K562 (cell line): Measurements from ENCODE around the gene SLC10A2. TPM values are rescaled to one million over a fixed set of nuclear protein-coding genes. Genes with fewer than 3 reads are reported as not detected.

Source experiments
- ATAC-seq: fragments of 200-7000 bp; cut with Tn5 transposase; 3 replicates; pipeline ENCODE4 v1.9.1; 2020; ENCODE audit warnings: moderate library complexity
- Bru-seq: library from RNA; stranded (reverse); fragments of 400-500 nt; gene quantifications from one replicate; lab custom pipeline; 2021; lab: Mats Ljungman, UMichigan
- BruChase-seq, 2 experiments: library from RNA; stranded (reverse); fragments of 400-500 nt; gene quantifications; one replicate each; lab custom pipeline; 2021; lab: Mats Ljungman, UMichigan
- BruUV-seq: library from RNA; stranded (reverse); fragments of 400-500 nt; replicated peaks from 2 replicates; lab custom pipeline; 2021; lab: Mats Ljungman, UMichigan
- CTCF ChIA-PET: fragments of 300-600 bp; formaldehyde crosslinking; extraction: SDS; loops from one replicate; lab custom pipeline; 2021; ENCODE audit warnings: low intra/inter-chr PET ratio; lab: Yijun Ruan, JAX
- POLR2A ChIA-PET: fragments of 300-600, 350-650 bp; sonication (Branson Sonifier 250); formaldehyde crosslinking; extraction: SDS; loops from one replicate; lab custom pipeline; 2021; ENCODE audit warnings: antibody characterized with exemption, inconsistent platforms; lab: Yijun Ruan, JAX
- DNase-seq, 4 experiments: peaks; one replicate each; pipeline versions ENCODE4 v3.0.0 to v3.0.0-alpha.2; 2011 to 2018; ENCODE audit warnings: low spot score in 3 of 4, mixed read lengths in 3 of 4; ENCODE audit errors: extremely low read depth in 1 of 4
- FAIRE-seq: peaks from 2 replicates; lab custom pipeline; 2011; peaks lifted over from hg19 to GRCh38; lab: Jason Lieb, UNC
- H2AFZ ChIP-seq: 2 replicates; pipeline ENCODE4 v1.6.0; 2011; ENCODE audit warnings: low read depth, low read length, control low read depth, inconsistent platforms
- H3K27ac ChIP-seq: fragments of 200-600 bp; 3 replicates; pipeline ENCODE4 v1.8.0; 2011; ENCODE audit warnings: low read depth, mild to moderate bottlenecking, control low read depth, inconsistent platforms, low read length, moderate library complexity, mixed read lengths; ENCODE audit errors: extremely low read depth
- H3K27me3 ChIP-seq, 2 experiments: fragments of 300-600 bp in 1 of 2; 2 replicates in 1 of 2; 3 replicates in 1 of 2; pipeline versions ENCODE4 v1.6.0 to v1.8.0; 2011; ENCODE audit warnings: inconsistent platforms in 2 of 2, low read length in 2 of 2, mild to moderate bottlenecking in 1 of 2, mixed read lengths in 1 of 2, moderate library complexity in 1 of 2; ENCODE audit not compliant: control insufficient read depth in 2 of 2, insufficient read depth in 2 of 2
- H3K36me3 ChIP-seq: fragments of 300-600 bp; 3 replicates; pipeline ENCODE4 v1.8.0; 2011; ENCODE audit warnings: mild to moderate bottlenecking, low read length, inconsistent platforms; ENCODE audit not compliant: control insufficient read depth, insufficient read depth
- H3K4me1 ChIP-seq, 2 experiments: fragments of 200-600 bp in 1 of 2; replicated peaks in 1 of 2; 2 replicates in 1 of 2; 3 replicates in 1 of 2; pipeline versions ENCODE4 v1.5.1 to v1.8.0; 2011; ENCODE audit warnings: inconsistent platforms in 2 of 2, low read length in 2 of 2, mild to moderate bottlenecking in 1 of 2, mixed read lengths in 1 of 2, moderate library complexity in 1 of 2; ENCODE audit not compliant: control insufficient read depth in 2 of 2, insufficient read depth in 2 of 2
- H3K4me2 ChIP-seq: 2 replicates; pipeline ENCODE4 v1.6.1; 2011; ENCODE audit warnings: low read length, control low read depth, inconsistent platforms, mixed read lengths; ENCODE audit not compliant: insufficient read depth
- H3K4me3 ChIP-seq: fragments of 200-600 bp; sonication (generic), shearing (Covaris generic); 2 replicates; pipeline ENCODE4 v1.5.1; 2016; ENCODE audit warnings: control low read depth, inconsistent platforms
- H3K79me2 ChIP-seq: fragments of 200-600 bp; 3 replicates; pipeline ENCODE4 v1.8.0; 2011; ENCODE audit warnings: low read length, inconsistent platforms; ENCODE audit not compliant: control insufficient read depth, insufficient read depth
- H3K9ac ChIP-seq, 2 experiments: 2 replicates each; pipeline versions ENCODE4 v1.6.0 to v1.6.1; 2011; ENCODE audit warnings: low read depth in 2 of 2, low read length in 2 of 2, control low read depth in 1 of 2, inconsistent platforms in 1 of 2, mild to moderate bottlenecking in 1 of 2, mixed read lengths in 1 of 2; ENCODE audit not compliant: insufficient read depth in 1 of 2
- H3K9me1 ChIP-seq: one replicate; pipeline ENCODE4 v1.6.0; 2011; ENCODE audit warnings: inconsistent platforms, mild to moderate bottlenecking, low read length, moderate library complexity; ENCODE audit not compliant: control insufficient read depth, insufficient read depth
- H3K9me3 ChIP-seq: replicated peaks from 2 replicates; pipeline ENCODE4 v1.5.1; 2011; ENCODE audit warnings: low read depth, low read length, inconsistent platforms; ENCODE audit not compliant: control insufficient read depth, insufficient read depth
- H4K20me1 ChIP-seq: replicated peaks from 2 replicates; pipeline ENCODE4 v1.6.1; 2011; ENCODE audit warnings: low read length, inconsistent platforms, mixed read lengths; ENCODE audit not compliant: control insufficient read depth, insufficient read depth
- BACH1 ChIP-seq: fragments of 200-800 bp; sonication (Bioruptor generic); IDR thresholded peaks from 2 replicates; pipeline ENCODE4 v1.6.1; 2016; ENCODE audit warnings: missing genetic modification characterization, missing compliant biosample characterization
- CHD2 ChIP-seq: IDR thresholded peaks from 2 replicates; pipeline ENCODE4 v1.6.1; 2011; ENCODE audit warnings: low read depth, low read length
- EGR1 ChIP-seq: fragments of 450-650 bp; conservative IDR thresholded peaks from 2 replicates; pipeline ENCODE4 v1.6.1; 2017; ENCODE audit warnings: mild to moderate bottlenecking
- ETV5 ChIP-seq: sonication (generic); formaldehyde crosslinking; IDR thresholded peaks from 2 replicates; pipeline ENCODE4 v1.4.0; 2020; ENCODE audit warnings: low read depth, mild to moderate bottlenecking, missing genetic modification reagents
- EWSR1 ChIP-seq: fragments of 450-650 bp; IDR thresholded peaks from 2 replicates; pipeline ENCODE4 v1.6.1; 2018; ENCODE audit warnings: borderline replicate concordance, mild to moderate bottlenecking, low read depth, moderate library complexity; ENCODE audit not compliant: partially characterized antibody
- HNRNPLL ChIP-seq: fragments of 200-400 bp; formaldehyde crosslinking; IDR thresholded peaks from 2 replicates; pipeline ENCODE4 v1.6.1; 2017; ENCODE audit warnings: low read length, low read depth, mild to moderate bottlenecking; ENCODE audit not compliant: poor library complexity, severe bottlenecking
- MTF1 ChIP-seq: fragments of 250-450 bp; sonication (Bioruptor Pico); IDR thresholded peaks from 2 replicates; pipeline ENCODE4 v1.9.0; 2021; ENCODE audit warnings: moderate library complexity, mild to moderate bottlenecking, inconsistent platforms, borderline replicate concordance
- NR1H2 ChIP-seq: sonication (generic); formaldehyde crosslinking; IDR thresholded peaks from 2 replicates; pipeline ENCODE4 v1.4.0; 2020; ENCODE audit warnings: mild to moderate bottlenecking, missing genetic modification reagents
- OTX1 ChIP-seq: fragments of 450-650 bp; formaldehyde crosslinking; IDR thresholded peaks from 2 replicates; pipeline ENCODE4 v1.4.0; 2022; ENCODE audit warnings: mild to moderate bottlenecking
- SP1 ChIP-seq: sonication (generic); formaldehyde crosslinking; IDR thresholded peaks from 2 replicates; pipeline ENCODE4 v1.8.1; 2022; ENCODE audit warnings: mild to moderate bottlenecking, missing genetic modification reagents
- TCF7L2 ChIP-seq: fragments of 150-350 bp; IDR thresholded peaks from 2 replicates; pipeline ENCODE4 v1.6.1; 2016; ENCODE audit warnings: low read depth, mild to moderate bottlenecking, low read length, moderate library complexity
- ZNF175 ChIP-seq: fragments of 200-800 bp; sonication (Bioruptor generic); IDR thresholded peaks from 2 replicates; pipeline ENCODE4 v1.6.1; 2016; ENCODE audit warnings: low read depth, mild to moderate bottlenecking, missing genetic modification characterization, missing compliant biosample characterization
- WGBS: fragments of 100-300 bp; shearing (Covaris generic); methylation state at CpG from one replicate; pipeline ENCODE4 v1.1.6; 2016; ENCODE audit warnings: low coverage, mixed read lengths; ENCODE audit not compliant: insufficient coverage; ENCODE audit errors: missing lambda C conversion rate; 5-methylcytosine and 5-hydroxymethylcytosine counted together
- in situ Hi-C: fragments of 300-500 bp; cut with MboI; formaldehyde crosslinking; loops from 4 replicates; pipeline ENCODE4 v1.15.0; 2018; ENCODE audit warnings: inconsistent platforms, mixed read lengths
- intact Hi-C: fragments of 100-400 bp; cut with micrococcal nuclease; formaldehyde crosslinking; loops from 2 replicates; pipeline ENCODE4 v1.14.2; 2022
- long read RNA-seq, 3 experiments: library from polyadenylated mRNA in 2 of 3; library from RNA in 1 of 3; unstranded in 2 of 3; stranded (forward) in 1 of 3; transcript quantifications; one replicate each; pipeline ENCODE4 v2.0.0, GENCODE V29; 2019 to 2022
- polyA minus RNA-seq, 3 experiments: library from RNA; depleted of rRNA, polyadenylated mRNA; stranded (reverse); fragments of >200 nt; gene quantifications; 2 replicates each; pipeline ENCODE4 v1.2.3, GENCODE V29; 2011
- polyA plus RNA-seq, 8 experiments: library from polyadenylated mRNA; depleted of rRNA in 4 of 8; stranded (reverse) in 5 of 8; unstranded in 3 of 8; fragments of >200 nt; fragmentation: Nextera tagmentation in 2 of 8; fragmentation: Illumina TruSeq in 1 of 8; extraction: Ambion mirVana in 2 of 8; extraction: Trizol in 1 of 8; gene quantifications; 2 replicates each; pipeline versions ENCODE4 v1.2.1 to v1.2.3, GENCODE V29; 2011 to 2014; ENCODE audit warnings: inconsistent platforms in 1 of 8, missing spikeins in 1 of 8
- total RNA-seq, 7 experiments: library from RNA; depleted of rRNA in 6 of 7; stranded (reverse); fragments of >200 nt in 6 of 7; fragmentation: Illumina TruSeq in 2 of 7; extraction: Trizol in 2 of 7; gene quantifications; 2 replicates each; pipeline versions ENCODE4 v1.2.1 to v1.2.3, GENCODE V29; 2011 to 2021; ENCODE audit warnings: low replicate concordance in 1 of 7
- TF ChIP-seq, protein P1 (sequence below): fragments of 250-450 bp; sonication (Bioruptor Pico); IDR thresholded peaks from 2 replicates; pipeline ENCODE4 v1.8.0; 2021; ENCODE audit warnings: moderate library complexity, mild to moderate bottlenecking, inconsistent platforms
- TF ChIP-seq, protein P2 (sequence below), 2 experiments: fragments of 150-350 bp in 1 of 2; IDR thresholded peaks; 2 replicates each; pipeline ENCODE4 v1.6.1; 2012 to 2016; ENCODE audit warnings: low read depth in 2 of 2, low read length in 2 of 2, mild to moderate bottlenecking in 1 of 2, moderate library complexity in 1 of 2

The SLC10A2 gene, protein sequence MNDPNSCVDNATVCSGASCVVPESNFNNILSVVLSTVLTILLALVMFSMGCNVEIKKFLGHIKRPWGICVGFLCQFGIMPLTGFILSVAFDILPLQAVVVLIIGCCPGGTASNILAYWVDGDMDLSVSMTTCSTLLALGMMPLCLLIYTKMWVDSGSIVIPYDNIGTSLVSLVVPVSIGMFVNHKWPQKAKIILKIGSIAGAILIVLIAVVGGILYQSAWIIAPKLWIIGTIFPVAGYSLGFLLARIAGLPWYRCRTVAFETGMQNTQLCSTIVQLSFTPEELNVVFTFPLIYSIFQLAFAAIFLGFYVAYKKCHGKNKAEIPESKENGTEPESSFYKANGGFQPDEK
- total RNA-seq (2011; cell fraction: chromatin; rRNA removed; ENCODE audit: low replicate concordance), result not detected in 2 replicates
- not detected in 2 replicates for total RNA-seq (2011; cell fraction: nucleolus; rRNA removed)
- total RNA-seq (2011; cell fraction: nucleoplasm; rRNA removed), result not detected in 2 replicates
- not detected in 2 replicates for total RNA-seq (2014; rRNA removed)
- not detected in 2 replicates for total RNA-seq (2014; rRNA removed; fragmentation: Illumina TruSeq; extraction: Trizol)
- not detected in 2 replicates for total RNA-seq (2015; rRNA removed; fragmentation: Illumina TruSeq; extraction: Trizol)
- total RNA-seq (2021), result not detected in 2 replicates
- polyA plus RNA-seq (2011; rRNA removed), result not detected in 2 replicates
- polyA plus RNA-seq (2011; cell fraction: cytosol; rRNA removed), result not detected in 2 replicates
- not detected in 2 replicates for polyA plus RNA-seq (2011; cell fraction: nucleus; rRNA removed)
- not detected in 2 replicates for polyA plus RNA-seq (2012)
- not detected in 2 replicates for polyA plus RNA-seq (2014; fragmentation: Illumina TruSeq; extraction: Trizol)
- polyA plus RNA-seq (2014; fragmentation: Nextera tagmentation; extraction: Ambion mirVana), result not detected
- polyA plus RNA-seq (2014; rRNA removed), result not detected in 2 replicates
- not detected in 2 replicates for polyA minus RNA-seq (2011; rRNA and poly(A)+ RNA removed)
- not detected in 2 replicates for polyA minus RNA-seq (2011; cell fraction: cytosol; rRNA and poly(A)+ RNA removed)
- polyA minus RNA-seq (2011; cell fraction: nucleus; rRNA and poly(A)+ RNA removed), result not detected in 2 replicates
- Bru-seq, nascent RNA, result not detected
- not detected for BruChase-seq, experiment 1, labeled RNA remaining after a 2-hour chase
- BruChase-seq, experiment 2, labeled RNA remaining after a 6-hour chase, result not detected
- long read RNA-seq, experiment 1, result 0 reads
- long read RNA-seq, experiment 2, result 0 reads
- long read RNA-seq, experiment 3, result 0 reads

DNA sequence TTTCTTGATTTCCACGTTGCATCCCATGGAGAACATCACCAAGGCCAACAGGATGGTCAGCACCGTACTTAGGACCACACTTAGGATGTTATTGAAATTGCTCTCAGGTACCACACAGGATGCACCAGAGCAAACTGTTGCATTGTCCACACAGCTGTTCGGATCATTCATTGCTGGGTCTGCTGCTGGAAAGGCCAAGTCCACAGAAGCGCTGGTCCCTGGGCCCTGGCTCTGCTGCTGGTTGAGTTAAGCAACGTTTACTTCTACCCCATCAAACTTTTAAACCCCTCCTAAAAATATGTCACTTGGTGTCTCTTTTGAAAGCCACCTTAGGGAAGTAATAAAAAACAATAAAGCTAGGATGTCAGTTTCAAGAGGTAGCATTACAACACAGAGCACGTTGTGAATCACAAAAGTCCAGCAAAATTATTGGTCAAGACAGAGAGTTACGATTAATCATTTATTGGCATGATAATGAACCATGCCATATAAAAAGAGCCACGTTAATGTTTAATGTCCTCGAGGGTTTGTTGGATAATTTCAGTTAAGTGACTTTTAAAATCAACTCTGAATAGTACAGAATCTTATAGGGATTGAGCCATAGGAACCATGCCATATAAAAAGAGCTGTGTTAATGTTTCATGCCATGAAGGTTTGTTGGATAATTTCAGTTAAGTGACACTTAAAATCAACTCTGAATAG lies at the start of gene SLC10A2:
SLC10A2 (minus strand) TSS at position 339 of the 702 bp plus-strand sequence; CDS start at position 171, 168 bp downstream.
- Histone ChIP-seq H3K9ac (no peak within 1 kb of the TSS), H3K4me1 (no peaks in the 10 kb centered on the region), H3K4me3 (no peak within 1 kb of the TSS), H4K20me1 (no peaks in the 10 kb centered on the region), H2AFZ (no peak within 1 kb of the TSS), H3K79me2 (no peaks in the 10 kb centered on the region), H3K36me3 (no peaks in the 10 kb centered on the region), H3K27me3 (no peaks in the 10 kb centered on the region), H3K4me2 (no peak within 1 kb of the TSS), H3K9me3 (no peaks in the 10 kb centered on the region), H3K9me1 (no peaks in the 10 kb centered on the region), H3K27ac (no peak within 1 kb of the TSS)
- no peak for ATAC-seq
- in situ Hi-C loops, result no loop called here
- 0% methylated on average over 9 of the region's 9 CpGs for WGBS
- no TSS peak for BruUV-seq
- no peak for FAIRE-seq
- intact Hi-C loops, result no loop called here
- DNase-seq, result no peak
- CTCF ChIA-PET, result no interaction called here
- POLR2A ChIA-PET, result no interaction called here
- TF ChIP-seq CHD2, result no peak
- TF ChIP-seq ZNF175 (CRISPR knock-in tag), result no peak
- no peak for TF ChIP-seq OTX1 (CRISPR knock-in tag)
- TF ChIP-seq ETV5 (CRISPR knock-in tag), result no peak
- no peak for TF ChIP-seq SP1 (CRISPR knock-in tag)
- TF ChIP-seq NR1H2 (CRISPR knock-in tag), result no peak
- no peak for TF ChIP-seq TCF7L2
- TF ChIP-seq HNRNPLL, result no peak
- TF ChIP-seq EGR1, result no peak
- TF ChIP-seq EWSR1, result no peak
- no peak for TF ChIP-seq MTF1 (CRISPR knock-in tag)
- TF ChIP-seq, protein P1, sequence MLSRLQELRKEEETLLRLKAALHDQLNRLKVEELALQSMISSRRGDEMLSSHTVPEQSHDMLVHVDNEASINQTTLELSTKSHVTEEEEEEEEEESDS (CRISPR knock-in tag), result no peak
- no peak for TF ChIP-seq BACH1 (tag)
- TF ChIP-seq, protein P2, sequence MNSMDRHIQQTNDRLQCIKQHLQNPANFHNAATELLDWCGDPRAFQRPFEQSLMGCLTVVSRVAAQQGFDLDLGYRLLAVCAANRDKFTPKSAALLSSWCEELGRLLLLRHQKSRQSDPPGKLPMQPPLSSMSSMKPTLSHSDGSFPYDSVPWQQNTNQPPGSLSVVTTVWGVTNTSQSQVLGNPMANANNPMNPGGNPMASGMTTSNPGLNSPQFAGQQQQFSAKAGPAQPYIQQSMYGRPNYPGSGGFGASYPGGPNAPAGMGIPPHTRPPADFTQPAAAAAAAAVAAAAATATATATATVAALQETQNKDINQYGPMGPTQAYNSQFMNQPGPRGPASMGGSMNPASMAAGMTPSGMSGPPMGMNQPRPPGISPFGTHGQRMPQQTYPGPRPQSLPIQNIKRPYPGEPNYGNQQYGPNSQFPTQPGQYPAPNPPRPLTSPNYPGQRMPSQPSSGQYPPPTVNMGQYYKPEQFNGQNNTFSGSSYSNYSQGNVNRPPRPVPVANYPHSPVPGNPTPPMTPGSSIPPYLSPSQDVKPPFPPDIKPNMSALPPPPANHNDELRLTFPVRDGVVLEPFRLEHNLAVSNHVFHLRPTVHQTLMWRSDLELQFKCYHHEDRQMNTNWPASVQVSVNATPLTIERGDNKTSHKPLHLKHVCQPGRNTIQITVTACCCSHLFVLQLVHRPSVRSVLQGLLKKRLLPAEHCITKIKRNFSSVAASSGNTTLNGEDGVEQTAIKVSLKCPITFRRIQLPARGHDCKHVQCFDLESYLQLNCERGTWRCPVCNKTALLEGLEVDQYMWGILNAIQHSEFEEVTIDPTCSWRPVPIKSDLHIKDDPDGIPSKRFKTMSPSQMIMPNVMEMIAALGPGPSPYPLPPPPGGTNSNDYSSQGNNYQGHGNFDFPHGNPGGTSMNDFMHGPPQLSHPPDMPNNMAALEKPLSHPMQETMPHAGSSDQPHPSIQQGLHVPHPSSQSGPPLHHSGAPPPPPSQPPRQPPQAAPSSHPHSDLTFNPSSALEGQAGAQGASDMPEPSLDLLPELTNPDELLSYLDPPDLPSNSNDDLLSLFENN (IDR thresholded peaks at IDR 0.05; ENCODE audit: low read depth in 2 of 2, low read length in 2 of 2), result no peak
